CD4-positive, CD25-positive, alpha-beta regulatory T cell (primary cell): ENCODE data around the gene PSMG3. TPM values are rescaled to one million over a fixed set of nuclear protein-coding genes. Genes with fewer than 3 reads are reported as not detected.

Source experiments
- ATAC-seq, 2 donors: fragments of 150-1000 bp; cut with Tn5 transposase; one replicate each; pipeline ENCODE4 v1.10.0; 2021; ENCODE audit warnings: low read depth in 2 of 2, moderate number of reproducible peaks in 2 of 2, moderate library complexity in 1 of 2
- DNase-seq, 3 donors: peaks; one replicate each; pipeline versions ENCODE4 v3.0.0 to v3.0.0-alpha.2; 2012 to 2022; ENCODE audit warnings: mixed read lengths in 1 of 3
- H3K27ac ChIP-seq: one replicate; pipeline ENCODE4 v1.7.0; 2013; ENCODE audit warnings: mild to moderate bottlenecking, low read length; ENCODE audit not compliant: insufficient read depth, poor library complexity, severe bottlenecking
- H3K27me3 ChIP-seq: one replicate; pipeline ENCODE4 v1.7.0; 2013; ENCODE audit warnings: low read length; ENCODE audit not compliant: control insufficient read depth, insufficient read depth
- H3K36me3 ChIP-seq: one replicate; pipeline ENCODE4 v1.7.0; 2013; ENCODE audit warnings: mild to moderate bottlenecking, low read length, moderate library complexity; ENCODE audit not compliant: control insufficient read depth, insufficient read depth
- H3K4me1 ChIP-seq: 2 replicates; pipeline ENCODE4 v1.7.0; 2013; ENCODE audit warnings: mild to moderate bottlenecking, low read length; ENCODE audit not compliant: insufficient read depth, control insufficient read depth, poor library complexity, severe bottlenecking
- H3K4me3 ChIP-seq: one replicate; pipeline ENCODE4 v1.7.0; 2013; ENCODE audit warnings: low read depth, mild to moderate bottlenecking, low read length, moderate library complexity
- H3K9me3 ChIP-seq, 2 experiments: 1 replicate in 1 of 2; 2 replicates in 1 of 2; pipeline ENCODE4 v1.7.0; 2013; ENCODE audit warnings: low read length in 2 of 2, mild to moderate bottlenecking in 1 of 2, moderate library complexity in 1 of 2; ENCODE audit not compliant: control insufficient read depth in 2 of 2
- H3K27ac Mint-ChIP-seq, 3 donors: one replicate each; pipeline ENCODE4 v1.8.0; 2020 to 2022; ENCODE audit warnings: mild to moderate bottlenecking in 3 of 3, mixed read lengths in 3 of 3, moderate library complexity in 2 of 3
- H3K27me3 Mint-ChIP-seq: one replicate; pipeline ENCODE4 v1.8.0; 2022; ENCODE audit warnings: mild to moderate bottlenecking, mixed read lengths
- H3K36me3 Mint-ChIP-seq: one replicate; pipeline ENCODE4 v1.8.0; 2020; ENCODE audit warnings: mixed read lengths
- H3K4me1 Mint-ChIP-seq, 4 donors: one replicate each; pipeline ENCODE4 v1.8.0; 2020 to 2022; ENCODE audit warnings: mixed read lengths in 4 of 4, mild to moderate bottlenecking in 1 of 4
- H3K4me3 Mint-ChIP-seq, 4 donors: one replicate each; pipeline ENCODE4 v1.8.0; 2020 to 2022; ENCODE audit warnings: mild to moderate bottlenecking in 4 of 4, mixed read lengths in 4 of 4, moderate library complexity in 3 of 4
- H3K9me3 Mint-ChIP-seq, 7 donors: one replicate each; pipeline ENCODE4 v1.8.0; 2020 to 2022; ENCODE audit warnings: mixed read lengths in 7 of 7, mild to moderate bottlenecking in 3 of 7, moderate library complexity in 2 of 7
- polyA plus RNA-seq, 4 donors: library from polyadenylated mRNA; unstranded; fragments of 300-500 nt; fragmentation: Illumina TruSeq; gene quantifications; one replicate each; pipeline ENCODE4 v1.2.3, GENCODE V29; 2021
- total RNA-seq: library from RNA; stranded (reverse); gene quantifications from one replicate; pipeline ENCODE4 v1.2.3, GENCODE V29; 2022

PSMG3 gene
- total and polyA plus RNA-seq, 5 donors from 2014 or later, result 16.3 to 47.8 (median 45.7) TPM

DNA sequence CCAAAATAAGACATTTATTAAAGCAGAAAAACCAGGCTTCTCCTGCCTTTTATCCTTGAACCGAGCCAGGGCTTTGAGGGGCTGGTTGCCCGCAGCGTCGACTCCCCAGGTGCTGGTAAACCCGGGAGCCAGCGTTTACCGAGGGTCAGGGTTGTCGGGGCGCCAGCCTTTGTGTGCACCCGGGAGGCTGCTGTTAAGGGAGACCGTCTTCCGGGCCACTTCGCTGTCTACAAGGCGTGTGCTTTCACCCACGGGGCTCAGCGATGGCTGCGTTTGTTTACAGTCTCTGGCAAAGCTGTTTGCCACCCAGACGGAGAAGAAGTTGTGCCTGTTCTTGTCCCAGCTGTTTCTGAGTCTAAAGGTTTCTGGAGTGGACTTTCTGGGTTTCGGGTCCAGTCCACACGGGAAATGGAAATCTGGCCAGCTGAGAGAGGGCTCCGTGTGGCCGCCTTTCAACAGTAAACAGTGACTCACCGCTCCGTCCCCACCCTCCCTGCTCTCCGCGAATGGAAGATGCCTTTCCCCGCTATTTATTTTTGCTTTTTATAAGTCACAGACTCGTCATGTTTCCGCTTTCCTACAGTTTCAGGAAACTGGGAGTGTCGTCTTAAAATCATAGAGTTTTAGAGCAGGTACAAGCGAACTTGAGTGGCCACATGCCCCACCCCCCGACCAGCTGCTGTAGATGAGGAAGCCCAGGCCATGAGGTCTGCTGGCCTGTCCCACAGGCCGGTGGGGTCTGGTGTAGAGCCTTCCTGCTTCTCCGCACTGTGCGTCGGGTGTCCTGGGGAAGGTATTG lies 37.2 kb downstream of the PSMG3 start:
- Mint-ChIP-seq H3K4me3 (peak overlapping the region; percentile 85 to 99 (median 93)), H3K9me3 (no peaks in the 10 kb centered on the region), H3K27ac (peak overlapping the region; percentile 95 to 98 (median 96)), H3K27me3 (peaks cover 22% of the 10 kb centered on the region), H3K36me3 (no peaks in the 10 kb centered on the region), H3K4me1 (peaks cover 4 to 41% (median 15%) of the 10 kb centered on the region in 4 donors)
- Histone ChIP-seq H3K27me3 (peaks cover 2% of the 10 kb centered on the region), H3K4me3 (peak overlapping the region; percentile 85), H3K36me3 (no peaks in the 10 kb centered on the region), H3K27ac (peak overlapping the region; percentile 95), H3K4me1 (peaks cover 38% of the 10 kb centered on the region), H3K9me3 (no peaks in the 10 kb centered on the region)
- ATAC-seq, result peak; percentile 50 to 56
- DNase-seq, result peak; percentile 44 to 80 (median 54)

DNA sequence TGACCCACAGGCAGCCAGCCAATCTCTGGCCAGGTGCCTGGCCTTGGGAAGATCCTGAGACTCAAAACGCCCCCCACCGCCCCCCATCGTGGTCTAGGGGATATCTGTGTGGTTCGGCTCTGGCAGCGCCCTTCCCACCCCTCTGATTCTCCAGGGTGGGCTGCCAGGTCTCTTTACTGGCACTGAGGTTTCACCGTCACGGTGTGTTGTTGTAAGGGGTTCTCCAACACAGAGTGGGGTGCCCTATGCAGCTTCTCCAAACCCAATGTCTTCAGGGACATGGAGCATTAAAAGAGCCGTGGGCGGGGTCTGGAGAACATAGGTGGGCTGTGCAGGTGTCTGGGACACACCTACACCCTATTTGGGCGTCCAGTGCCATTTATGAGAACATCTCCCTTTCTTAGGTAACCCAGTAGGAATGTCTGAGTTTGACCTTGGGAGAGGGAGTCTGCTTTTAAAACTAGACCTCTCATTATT lies 37.8 kb downstream of the PSMG3 start:
- H3K4me3 Mint-ChIP-seq, result peak overlapping the region; percentile 85 to 99 (median 93)
- peaks cover 38% of the 10 kb centered on the region for H3K4me1 ChIP-seq
- no peaks in the 10 kb centered on the region for H3K9me3 Mint-ChIP-seq
- H3K36me3 Mint-ChIP-seq, result no peaks in the 10 kb centered on the region
- peaks cover 2% of the 10 kb centered on the region for H3K27me3 ChIP-seq
- DNase-seq, result peak in 1 of 3 donors; percentile 28
- H3K27ac Mint-ChIP-seq, result peak overlapping the region; percentile 95 to 98 (median 96)
- H3K36me3 ChIP-seq, result no peaks in the 10 kb centered on the region
- H3K27me3 Mint-ChIP-seq, result peaks cover 27% of the 10 kb centered on the region
- no peak for ATAC-seq
- H3K4me3 ChIP-seq, result peak overlapping the region; percentile 85
- peak overlapping the region; percentile 95 for H3K27ac ChIP-seq
- no peaks in the 10 kb centered on the region for H3K9me3 ChIP-seq
- peaks cover 4 to 41% (median 15%) of the 10 kb centered on the region in 4 donors for H3K4me1 Mint-ChIP-seq

DNA sequence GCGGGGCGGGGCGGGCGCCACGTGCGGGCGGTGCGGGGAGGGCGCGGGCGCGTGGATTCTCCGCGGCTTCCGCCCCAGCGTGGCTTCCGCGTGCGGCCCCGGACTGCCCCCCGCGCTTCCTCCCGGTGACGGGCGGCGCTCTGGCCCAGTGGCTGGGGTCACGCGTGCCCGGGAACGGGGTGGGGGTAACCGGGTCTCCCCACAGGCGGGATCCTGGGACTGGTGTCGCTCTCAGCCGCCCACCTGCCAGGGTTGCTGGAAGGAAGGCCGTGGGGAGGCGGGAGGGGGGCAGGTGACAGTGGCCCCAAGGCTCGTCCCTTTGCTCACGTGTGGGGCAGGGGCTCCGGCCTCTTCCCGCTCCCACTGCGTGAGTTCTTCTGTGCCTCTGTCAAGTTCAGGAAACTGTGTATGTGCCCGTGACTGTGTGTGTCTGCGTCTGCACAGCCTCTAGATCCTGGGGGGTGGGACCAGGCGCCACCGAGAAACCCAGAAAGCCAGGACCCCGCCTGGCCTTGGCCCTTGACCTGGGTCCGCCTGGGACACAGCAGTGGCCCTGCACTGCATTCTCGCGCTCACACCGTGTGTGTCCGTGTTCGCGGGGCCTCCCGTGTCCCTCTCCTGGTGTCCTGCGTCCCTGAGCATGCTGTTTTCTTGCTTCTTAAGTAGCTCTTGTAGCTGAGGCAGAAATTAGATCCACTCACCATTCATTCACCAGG lies 38.4 kb downstream of the PSMG3 start:
- Mint-ChIP-seq H3K4me1 (peaks cover 4 to 40% (median 15%) of the 10 kb centered on the region in 4 donors), H3K4me3 (peak overlapping the region; percentile 85 to 99 (median 93)), H3K9me3 (no peaks in the 10 kb centered on the region), H3K36me3 (no peaks in the 10 kb centered on the region), H3K27me3 (peaks cover 31% of the 10 kb centered on the region), H3K27ac (peak overlapping the region; percentile 95 to 98 (median 96))
- peak overlapping the region; percentile 85 for H3K4me3 ChIP-seq
- H3K27ac ChIP-seq, result peak overlapping the region; percentile 95
- H3K36me3 ChIP-seq, result no peaks in the 10 kb centered on the region
- peak; percentile 24 to 28 for ATAC-seq
- peak; percentile 60 to 64 (median 62) for DNase-seq
- H3K9me3 ChIP-seq, result no peaks in the 10 kb centered on the region
- H3K27me3 ChIP-seq, result peaks cover 2% of the 10 kb centered on the region
- H3K4me1 ChIP-seq, result peaks cover 38% of the 10 kb centered on the region

DNA sequence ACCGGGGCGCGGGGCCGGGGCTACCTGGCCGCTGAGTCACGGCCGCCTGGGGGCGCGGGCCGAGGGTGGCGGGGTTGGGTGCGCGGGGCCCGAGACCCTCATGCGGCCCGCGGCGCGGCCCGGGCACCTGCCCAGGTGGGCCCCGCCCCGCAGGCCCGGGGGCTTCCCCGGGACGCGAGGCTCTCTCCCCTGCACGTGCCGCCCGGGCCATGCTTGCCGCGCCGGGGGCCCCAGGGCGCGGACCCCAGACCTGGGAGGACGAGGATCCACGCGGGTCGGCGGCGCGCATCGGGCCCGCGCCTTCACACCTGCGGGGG lies 38.9 kb downstream of the PSMG3 start:
- no peaks in the 10 kb centered on the region for H3K36me3 Mint-ChIP-seq

DNA sequence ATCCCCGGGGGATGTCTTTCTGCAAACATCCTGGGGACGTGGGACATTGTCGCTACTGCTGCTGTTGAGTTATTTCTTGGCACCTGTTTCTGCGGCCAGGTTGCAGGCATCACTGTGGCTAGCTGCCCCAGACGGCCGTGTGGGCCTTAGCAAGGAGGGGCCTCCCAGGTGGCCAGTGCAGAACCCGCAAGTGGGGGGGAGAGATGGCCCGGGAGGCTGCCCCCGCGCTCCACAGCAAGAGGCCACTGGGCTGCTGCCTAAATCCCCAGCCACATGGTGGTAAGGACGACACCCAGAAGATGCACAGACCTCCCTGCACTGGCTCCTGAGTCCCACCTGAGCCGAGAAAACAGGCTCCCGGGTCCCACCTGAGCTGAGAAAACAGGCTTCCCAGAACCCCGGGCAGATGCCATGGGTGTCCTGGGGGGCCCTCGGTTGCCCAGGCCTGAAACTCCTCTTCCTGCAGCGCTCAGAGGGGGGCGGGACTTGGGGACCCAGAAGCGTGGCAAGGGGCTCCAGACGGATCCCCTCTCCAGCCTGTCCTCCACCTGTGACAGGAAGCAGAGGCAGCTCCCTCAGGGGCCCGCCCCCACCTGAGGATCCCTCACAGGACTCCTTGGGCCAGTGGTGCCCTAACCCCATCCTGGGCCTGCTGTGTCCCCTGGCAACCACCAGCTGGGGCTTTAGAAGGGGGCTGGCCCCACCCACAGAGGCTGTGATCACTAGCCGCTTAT lies 40.3 kb downstream of the PSMG3 start:
- peaks cover 45% of the 10 kb centered on the region for H3K27me3 Mint-ChIP-seq
- peaks cover 4 to 34% (median 15%) of the 10 kb centered on the region in 4 donors for H3K4me1 Mint-ChIP-seq
- DNase-seq, result no peak

More for the DNA sequence above, 38.9 kb downstream of the PSMG3 start:
- ATAC-seq (peak; percentile 20 to 26), DNase-seq (no peak)
- Histone ChIP-seq H3K27ac (peak overlapping the region; percentile 95), H3K27me3 (peaks cover 2% of the 10 kb centered on the region), H3K9me3 (no peaks in the 10 kb centered on the region), H3K4me3 (no peak overlapping the region), H3K4me1 (peaks cover 38% of the 10 kb centered on the region), H3K36me3 (no peaks in the 10 kb centered on the region)
- H3K27me3 Mint-ChIP-seq, result peaks cover 32% of the 10 kb centered on the region
- no peak overlapping the region for H3K27ac Mint-ChIP-seq
- H3K9me3 Mint-ChIP-seq, result no peaks in the 10 kb centered on the region
- H3K4me1 Mint-ChIP-seq, result peaks cover 4 to 37% (median 15%) of the 10 kb centered on the region in 4 donors
- H3K4me3 Mint-ChIP-seq, result peak overlapping the region in 1 of 4 donors; percentile 88

GRCh38 chr7:1526271-1526754 lies 43.5 kb downstream of the PSMG3 start:
- peaks cover 0 to 4% (median 0%) of the 10 kb centered on the region in 4 donors for H3K4me1 Mint-ChIP-seq

More for the DNA sequence above, 40.3 kb downstream of the PSMG3 start:
- peak overlapping the region; percentile 74 to 94 (median 86) for H3K4me3 Mint-ChIP-seq
- Histone ChIP-seq H3K27me3 (peaks cover 5% of the 10 kb centered on the region), H3K9me3 (no peaks in the 10 kb centered on the region), H3K27ac (no peak overlapping the region), H3K36me3 (no peaks in the 10 kb centered on the region), H3K4me3 (no peak overlapping the region), H3K4me1 (peaks cover 38% of the 10 kb centered on the region)
- no peaks in the 10 kb centered on the region for H3K9me3 Mint-ChIP-seq
- no peak for ATAC-seq
- no peaks in the 10 kb centered on the region for H3K36me3 Mint-ChIP-seq
- H3K27ac Mint-ChIP-seq, result peak overlapping the region; percentile 62 to 93 (median 86)

GRCh38 chr7:1525409-1525808 lies 44.4 kb downstream of the PSMG3 start:
- peaks cover 5% of the 10 kb centered on the region for H3K27me3 ChIP-seq
- H3K4me1 Mint-ChIP-seq, result peaks cover 0 to 4% (median 0%) of the 10 kb centered on the region in 4 donors
- H3K4me3 ChIP-seq, result no peak overlapping the region
- H3K27ac ChIP-seq, result no peak overlapping the region
- H3K36me3 ChIP-seq, result no peaks in the 10 kb centered on the region
- no peak overlapping the region for H3K27ac Mint-ChIP-seq
- peaks cover 4% of the 10 kb centered on the region for H3K4me1 ChIP-seq
- H3K9me3 ChIP-seq, result no peaks in the 10 kb centered on the region
- H3K27me3 Mint-ChIP-seq, result peaks cover 39% of the 10 kb centered on the region
- no peak for ATAC-seq
- H3K4me3 Mint-ChIP-seq, result no peak overlapping the region
- no peaks in the 10 kb centered on the region for H3K36me3 Mint-ChIP-seq
- no peak for DNase-seq
- H3K9me3 Mint-ChIP-seq, result no peaks in the 10 kb centered on the region

More at GRCh38 chr7:1526271-1526754, 43.5 kb downstream of the PSMG3 start:
- no peak for ATAC-seq
- peaks cover 6% of the 10 kb centered on the region for H3K4me1 ChIP-seq
- no peaks in the 10 kb centered on the region for H3K9me3 Mint-ChIP-seq
- no peak overlapping the region for H3K4me3 ChIP-seq
- peaks cover 5% of the 10 kb centered on the region for H3K27me3 ChIP-seq
- no peaks in the 10 kb centered on the region for H3K36me3 ChIP-seq
- H3K27ac Mint-ChIP-seq, result no peak overlapping the region
- no peak for DNase-seq
- H3K27ac ChIP-seq, result no peak overlapping the region
- no peaks in the 10 kb centered on the region for H3K9me3 ChIP-seq
- peaks cover 39% of the 10 kb centered on the region for H3K27me3 Mint-ChIP-seq
- peak overlapping the region in 1 of 4 donors; percentile 43 for H3K4me3 Mint-ChIP-seq
- H3K36me3 Mint-ChIP-seq, result no peaks in the 10 kb centered on the region
